ENCODE results near the gene GRIK3.

GRIK3 gene

DNA sequence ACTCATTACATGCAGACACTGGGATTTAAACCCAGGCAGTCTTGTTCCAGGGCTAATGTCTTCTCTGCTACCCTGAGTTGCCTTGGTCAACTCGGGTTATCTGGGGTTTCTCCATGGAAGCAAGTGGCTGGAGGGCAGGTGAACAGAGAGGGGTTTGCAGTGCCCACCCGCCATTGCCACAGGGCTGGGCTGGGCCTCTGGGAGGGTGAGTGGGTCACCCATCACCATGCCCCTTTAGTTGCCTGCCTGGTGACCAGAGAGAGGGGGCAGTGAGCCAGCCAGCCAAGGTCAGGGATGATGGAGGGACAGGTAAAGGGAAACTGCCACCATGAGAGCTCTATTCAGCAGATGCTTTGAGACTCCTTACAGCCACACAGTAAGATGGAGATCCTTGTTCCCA is 53.2 kb downstream of the GRIK3 start:
- no peak for DNase-seq (ENCODE audit: low read depth in 2 of 2)

DNA sequence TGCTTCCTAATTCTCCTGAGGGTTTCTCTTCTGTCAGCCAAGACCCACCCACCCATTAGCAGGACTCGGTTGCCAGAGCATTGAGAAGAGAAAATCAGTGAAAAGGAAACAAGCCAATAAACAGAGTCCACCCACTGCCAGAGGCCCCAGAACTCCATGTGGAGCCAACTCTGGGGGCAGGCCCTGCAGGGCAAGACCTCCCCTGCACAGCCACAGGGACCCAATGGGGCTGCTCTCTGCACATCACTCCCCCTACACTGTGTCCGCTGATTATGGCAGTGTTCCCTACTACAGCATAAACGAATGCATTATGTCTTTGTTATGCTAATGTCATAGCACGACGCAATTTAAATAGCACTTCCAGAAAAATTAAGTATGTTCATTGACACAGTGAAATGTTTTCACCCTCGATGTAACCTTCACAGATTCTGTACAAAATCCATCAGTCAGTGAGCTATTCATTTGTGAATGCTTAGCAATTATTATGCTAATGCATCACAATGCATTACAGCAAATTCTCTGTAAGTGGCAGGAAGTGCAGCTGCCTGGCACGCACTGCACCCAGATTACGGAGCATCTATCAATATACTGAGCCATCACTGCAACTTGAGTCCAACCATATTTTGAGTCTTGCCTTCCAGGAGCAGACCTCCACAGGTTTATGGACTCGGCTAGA is 56.4 kb downstream of the GRIK3 start:
- DNase-seq (ENCODE audit: low read depth in 2 of 2): no peak

DNA sequence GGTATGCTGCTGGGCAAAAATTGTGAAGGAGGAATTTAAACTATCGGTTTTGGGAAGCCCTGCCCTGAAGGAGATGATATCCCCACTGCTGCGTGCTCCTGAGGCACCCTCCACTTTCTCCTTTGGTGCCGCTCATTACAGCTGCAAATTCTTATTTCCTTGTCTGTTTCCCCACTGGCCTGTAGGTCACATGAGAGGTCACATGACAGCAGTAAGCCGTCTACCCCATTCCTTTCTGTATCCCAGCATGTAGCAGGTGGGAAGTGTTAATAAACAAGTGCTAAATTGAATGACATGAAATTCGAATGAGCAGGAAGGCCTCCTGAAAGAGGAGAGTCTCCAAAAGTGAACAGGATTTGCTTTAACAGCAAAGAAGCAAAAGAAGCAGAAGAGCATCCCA is 58.7 kb downstream of the GRIK3 start:
- DNase-seq (ENCODE audit: low read depth in 2 of 2): no peak

DNA sequence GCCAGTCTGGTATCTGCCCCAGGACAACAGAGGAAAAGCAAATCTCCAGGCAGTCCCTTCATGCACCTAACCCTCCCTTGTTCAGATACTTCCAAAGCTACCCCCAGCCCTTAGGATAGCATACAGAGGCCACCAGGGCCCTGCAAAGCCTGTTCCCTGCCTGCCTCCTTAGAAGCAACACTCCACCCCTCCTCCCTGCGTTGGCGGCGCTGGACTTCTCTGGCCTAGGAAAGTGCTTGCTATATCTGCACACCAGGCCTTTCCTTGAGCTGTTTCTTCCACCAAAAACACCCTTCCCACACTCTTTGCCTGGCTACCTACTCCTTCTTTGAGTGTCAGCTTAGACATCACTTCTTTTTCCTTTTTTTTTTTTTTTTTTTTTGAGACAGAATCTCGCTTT is 61.3 kb downstream of the GRIK3 start:
- no peak for DNase-seq (ENCODE audit: low read depth in 2 of 2)

DNA sequence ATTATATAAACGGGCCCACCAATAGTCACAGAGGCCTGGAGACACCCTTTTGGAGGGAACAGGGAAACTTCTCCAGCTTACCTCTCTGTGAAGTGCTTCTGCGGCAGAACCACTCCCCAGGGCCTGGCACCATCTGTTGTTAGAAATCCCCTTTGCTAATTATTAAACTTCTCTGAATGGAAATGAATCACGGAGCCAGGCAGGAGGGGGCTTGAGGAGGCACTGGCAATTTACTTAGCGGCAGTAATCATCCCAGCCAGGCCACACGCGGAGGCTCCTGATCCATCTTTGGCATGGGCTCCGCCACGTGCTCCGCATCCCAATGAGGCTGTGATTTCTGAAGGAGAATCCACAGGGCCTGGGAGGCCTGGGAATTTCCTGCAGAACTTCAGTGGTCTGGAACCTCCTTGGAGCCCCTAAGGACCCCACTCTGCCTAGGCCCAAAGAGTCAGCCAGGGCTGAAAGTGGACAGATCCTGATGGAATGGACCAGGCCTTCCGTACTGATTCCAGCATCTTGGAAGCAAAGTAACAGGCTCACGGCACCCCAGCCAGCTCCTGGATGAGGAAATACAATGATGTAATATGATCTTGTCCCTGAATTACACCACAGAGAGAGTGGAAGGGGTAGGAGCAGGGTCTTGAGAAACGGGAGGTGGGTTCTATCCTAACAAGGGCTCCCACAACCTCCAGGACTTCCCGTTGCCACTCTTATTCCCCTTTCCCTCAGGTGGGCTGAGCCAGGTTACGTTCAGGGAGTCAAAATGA is 62.3 kb downstream of the GRIK3 start:
- no peak for DNase-seq (ENCODE audit: low read depth in 2 of 2)

DNA sequence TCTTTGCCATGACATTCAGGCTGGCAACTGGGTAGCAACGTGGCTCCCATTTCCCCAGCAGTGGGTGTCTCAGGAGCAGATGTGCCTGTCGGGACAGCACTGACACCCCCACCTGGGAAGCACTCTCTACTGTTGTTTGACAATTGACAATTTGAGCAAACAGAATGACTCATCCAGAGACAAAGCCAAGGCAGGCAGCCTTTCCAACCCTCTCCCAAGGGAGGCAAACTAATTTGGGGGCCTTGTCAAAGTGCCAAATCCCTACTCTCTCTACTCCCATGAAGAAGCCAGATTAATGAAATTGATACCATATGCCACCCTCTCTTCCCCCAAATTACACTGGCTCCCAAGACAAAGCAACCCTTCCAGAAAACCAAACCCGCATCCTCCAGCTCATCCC is 65.6 kb downstream of the GRIK3 start:
- DNase-seq (ENCODE audit: low read depth in 2 of 2): no peak

DNA sequence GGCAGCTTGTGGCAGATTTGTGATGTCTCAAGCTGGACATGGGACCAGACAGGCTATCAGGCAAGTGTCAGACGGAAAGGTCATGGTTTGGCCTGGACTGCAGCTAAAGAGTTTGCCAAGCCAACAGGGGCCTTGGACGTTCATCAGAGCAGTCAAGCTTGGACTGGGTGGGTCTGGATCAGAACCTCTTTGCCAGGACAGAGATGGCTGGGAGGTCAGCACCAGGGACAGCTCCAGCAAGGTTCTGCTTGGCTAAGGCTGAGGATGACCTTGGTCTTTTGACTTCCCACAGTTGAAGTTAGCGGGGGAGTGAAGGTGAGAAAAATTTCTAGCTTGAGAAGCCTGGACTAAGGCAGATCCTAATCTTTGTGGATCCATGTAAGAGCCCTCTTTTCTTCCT is 68.1 kb downstream of the GRIK3 start:
- no peak for DNase-seq (ENCODE audit: low read depth in 2 of 2)

DNA sequence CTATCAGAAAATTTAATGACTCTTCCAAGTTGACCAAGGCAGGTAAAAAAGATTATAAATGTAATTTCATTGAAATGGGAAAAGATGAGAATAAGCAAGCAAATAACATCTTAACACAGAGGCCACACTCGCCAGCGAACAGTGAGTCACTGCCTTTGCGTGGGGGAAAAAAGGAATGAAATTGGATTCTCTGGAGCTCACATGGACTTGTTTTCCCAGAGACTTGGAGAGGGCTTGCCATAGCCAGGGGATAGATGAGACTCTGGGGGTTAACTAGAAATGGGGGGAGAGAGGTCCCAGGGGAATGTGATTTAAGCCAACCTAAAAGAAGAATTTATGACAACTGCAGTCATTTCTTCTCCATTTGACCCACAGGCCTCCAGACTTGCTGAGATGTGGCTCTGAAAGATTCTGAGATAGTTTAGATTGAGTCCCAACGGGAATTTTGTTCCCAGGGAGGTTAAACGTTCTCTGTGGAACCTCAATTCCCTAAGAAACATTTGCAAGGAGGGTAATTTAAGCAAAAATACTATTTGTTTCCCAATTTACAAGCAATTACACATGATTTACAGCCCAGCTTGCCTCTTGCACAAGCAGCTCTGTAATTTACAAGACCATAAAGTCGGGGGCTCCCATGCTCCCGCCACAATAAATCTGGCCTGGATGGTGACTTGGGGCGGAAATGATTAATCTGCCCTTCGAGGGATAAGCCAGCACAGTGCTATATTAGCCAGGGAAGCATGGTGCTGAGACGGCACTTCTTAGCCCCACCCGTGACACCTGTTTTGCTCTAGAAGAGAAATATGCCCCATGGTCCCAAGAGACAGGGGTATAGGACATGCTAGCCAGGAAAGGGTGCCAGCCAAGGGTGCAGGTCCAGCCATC is 68.8 kb downstream of the GRIK3 start:
- DNase-seq (ENCODE audit: low read depth in 2 of 2): no peak

DNA sequence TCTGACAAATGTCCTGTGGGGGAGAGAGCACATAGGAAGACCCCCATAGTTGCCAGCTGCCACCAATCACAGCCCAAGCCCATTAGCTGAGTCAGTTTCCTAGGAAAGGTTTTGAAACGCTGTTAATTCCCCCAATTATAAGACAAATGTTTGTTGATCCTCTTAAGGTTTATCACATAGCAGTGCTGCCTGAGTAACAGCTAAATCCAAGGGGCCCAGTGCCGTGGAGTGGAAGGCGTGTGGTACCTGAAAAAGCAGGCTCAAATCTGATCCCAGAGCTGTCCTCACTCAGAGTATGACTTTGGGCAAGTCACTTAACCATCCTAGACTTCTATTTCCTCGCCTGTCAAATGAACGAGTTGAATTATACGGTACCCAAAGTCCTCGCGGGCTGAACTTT is 69.5 kb downstream of the GRIK3 start:
- no peak for DNase-seq (ENCODE audit: low read depth in 2 of 2)

DNA sequence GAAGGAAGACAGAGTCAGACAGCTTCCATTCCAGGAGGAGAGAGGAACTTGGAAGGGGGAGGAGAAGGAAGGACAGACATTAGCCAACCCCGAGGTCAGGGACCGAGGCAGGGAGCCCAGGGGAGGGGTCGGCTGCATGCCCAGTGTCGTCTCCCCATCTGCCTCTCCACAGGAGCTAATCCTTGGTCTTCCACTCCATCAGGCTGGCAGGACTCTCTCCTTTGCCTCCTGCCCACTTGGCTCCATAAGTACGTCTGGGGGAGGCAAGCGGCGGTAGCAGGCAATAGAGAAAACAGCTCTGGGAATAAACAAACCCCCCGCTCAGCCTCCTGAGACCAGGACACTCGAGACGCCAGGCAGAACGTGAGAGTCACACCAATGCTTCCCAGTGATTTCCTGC is 71.3 kb downstream of the GRIK3 start:
- no peak for DNase-seq (ENCODE audit: low read depth in 2 of 2)

DNA sequence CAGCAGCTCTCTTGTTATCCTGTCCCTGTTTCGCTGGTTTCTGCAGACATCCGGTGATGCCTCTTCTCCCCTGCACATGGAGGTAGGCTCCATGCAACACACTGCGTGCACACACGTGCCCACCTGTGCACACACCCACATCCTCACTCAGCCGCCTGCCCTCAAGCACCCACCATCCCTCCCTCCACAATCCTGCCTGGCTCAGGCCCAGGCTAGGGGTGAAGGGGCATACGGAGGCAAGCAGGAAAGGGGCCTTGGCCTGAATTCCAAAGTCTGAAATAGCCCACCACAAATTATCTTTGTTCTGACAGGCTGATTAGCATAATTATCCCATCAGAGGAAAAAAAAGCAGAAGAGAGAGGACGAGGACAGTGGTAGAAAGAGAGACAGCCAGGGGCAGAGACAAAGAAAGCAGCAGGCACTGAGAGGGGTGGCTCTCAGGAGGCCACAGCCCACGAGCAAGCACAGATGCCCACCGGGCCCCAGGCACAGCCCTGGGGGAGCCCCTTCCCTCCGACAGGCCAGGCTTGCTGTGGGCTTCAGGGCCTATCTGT is 73.2 kb downstream of the GRIK3 start:
- DNase-seq (ENCODE audit: low read depth in 2 of 2): no peak

DNA sequence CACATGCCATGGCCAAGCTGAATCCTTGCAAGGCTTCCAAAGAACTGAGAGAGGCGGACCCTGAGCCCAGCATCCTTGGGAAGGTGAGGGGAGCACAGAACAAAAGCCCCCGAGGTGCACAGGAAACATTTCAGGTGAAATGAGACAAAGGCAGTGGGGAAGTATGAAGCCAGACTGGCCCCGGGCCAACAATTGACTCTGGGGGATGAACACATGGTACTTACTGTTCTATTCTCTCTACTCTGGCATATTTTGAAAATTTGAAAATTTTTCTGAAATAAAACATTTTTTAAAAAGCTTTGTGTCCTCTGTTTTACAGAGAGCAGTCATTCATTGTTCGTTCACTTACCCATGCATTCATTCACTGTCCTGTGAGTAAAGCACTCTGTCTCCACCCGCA is 77.7 kb downstream of the GRIK3 start:
- no peak for DNase-seq (ENCODE audit: low read depth in 2 of 2)

DNA sequence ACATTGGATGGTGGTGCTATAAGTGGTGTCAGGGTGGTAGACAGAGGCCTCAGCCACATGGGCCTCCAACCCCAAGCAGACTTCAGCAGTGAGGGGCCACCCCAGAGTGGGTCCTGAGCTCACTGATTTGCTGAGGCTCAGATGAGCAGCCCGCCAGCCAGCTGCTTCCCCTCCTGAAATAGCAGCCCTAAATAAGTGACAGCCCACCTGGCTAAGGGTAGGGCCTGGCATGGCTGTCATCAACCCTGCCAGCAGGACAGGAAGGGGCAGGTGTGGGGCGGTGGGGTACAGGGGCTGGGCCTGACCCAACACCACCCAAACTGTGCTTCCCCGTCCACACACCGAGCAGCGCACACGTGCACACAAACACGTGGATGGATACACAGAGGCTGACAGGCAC is 79.3 kb downstream of the GRIK3 start:
- DNase-seq (ENCODE audit: low read depth in 2 of 2): no peak

DNA sequence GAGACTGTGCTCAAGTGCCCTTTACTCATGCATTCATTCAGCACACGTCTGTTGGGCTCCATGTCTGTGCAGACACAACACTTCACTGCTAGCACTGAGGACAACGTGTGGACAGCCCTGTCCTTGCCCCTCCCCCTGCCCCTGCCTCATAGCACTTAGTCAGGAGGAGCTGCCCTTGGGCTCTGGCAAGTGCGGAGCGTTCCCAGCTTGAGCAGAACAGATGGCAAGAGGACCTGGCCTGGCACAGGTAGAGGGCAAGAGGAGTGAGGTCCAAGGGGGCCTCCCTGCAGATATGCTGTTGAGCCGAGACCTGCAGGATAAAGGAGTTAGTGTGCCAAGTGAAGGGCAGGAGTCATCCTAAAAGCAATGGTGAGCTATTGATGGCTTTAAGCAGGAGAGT is 81.3 kb downstream of the GRIK3 start:
- no peak for DNase-seq (ENCODE audit: low read depth in 2 of 2)

DNA sequence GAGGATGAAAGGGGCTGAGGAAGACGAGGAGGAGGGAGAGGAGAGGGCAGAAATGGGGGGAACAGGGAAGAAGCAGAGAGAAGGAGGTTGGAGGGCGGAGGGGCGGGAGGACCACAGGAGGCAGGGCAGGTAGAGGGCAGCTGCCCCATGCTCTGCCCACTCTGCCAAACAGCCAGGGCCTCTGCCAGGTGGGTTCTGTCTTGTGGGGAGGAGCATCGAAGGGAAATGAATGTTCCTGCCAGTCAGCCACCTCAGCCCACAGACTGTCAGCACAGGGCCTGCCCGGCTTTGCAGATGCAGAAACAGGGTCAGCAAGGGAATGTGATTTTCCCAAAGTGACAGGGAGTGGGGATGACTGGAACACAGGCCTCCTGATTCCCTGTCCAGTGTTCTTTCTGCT is 82.6 kb downstream of the GRIK3 start:
- no peak for DNase-seq (ENCODE audit: low read depth in 2 of 2)

DNA sequence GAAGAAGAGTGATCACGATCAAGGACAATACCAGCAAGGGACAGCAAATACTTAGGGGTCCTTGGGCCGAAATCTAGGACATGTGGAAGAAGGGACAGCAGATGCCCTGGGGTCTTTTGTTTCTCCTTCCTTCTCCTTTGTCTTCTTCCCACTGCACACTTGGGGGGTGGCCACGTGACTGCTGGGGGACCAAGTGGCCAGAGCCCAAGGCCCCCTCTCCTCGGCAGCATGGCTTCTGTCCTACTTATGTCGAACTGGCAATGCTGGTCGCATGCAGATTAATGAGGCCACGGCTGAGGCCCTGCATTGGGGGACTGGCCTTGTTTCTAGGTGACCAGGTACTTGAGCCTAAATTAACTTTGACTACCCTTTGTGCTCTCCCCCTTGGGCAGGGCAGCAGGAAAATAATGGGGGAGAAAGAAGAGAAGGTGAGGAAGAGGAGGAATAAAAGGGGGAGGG is 83.0 kb downstream of the GRIK3 start:
- DNase-seq (ENCODE audit: low read depth in 2 of 2): no peak

DNA sequence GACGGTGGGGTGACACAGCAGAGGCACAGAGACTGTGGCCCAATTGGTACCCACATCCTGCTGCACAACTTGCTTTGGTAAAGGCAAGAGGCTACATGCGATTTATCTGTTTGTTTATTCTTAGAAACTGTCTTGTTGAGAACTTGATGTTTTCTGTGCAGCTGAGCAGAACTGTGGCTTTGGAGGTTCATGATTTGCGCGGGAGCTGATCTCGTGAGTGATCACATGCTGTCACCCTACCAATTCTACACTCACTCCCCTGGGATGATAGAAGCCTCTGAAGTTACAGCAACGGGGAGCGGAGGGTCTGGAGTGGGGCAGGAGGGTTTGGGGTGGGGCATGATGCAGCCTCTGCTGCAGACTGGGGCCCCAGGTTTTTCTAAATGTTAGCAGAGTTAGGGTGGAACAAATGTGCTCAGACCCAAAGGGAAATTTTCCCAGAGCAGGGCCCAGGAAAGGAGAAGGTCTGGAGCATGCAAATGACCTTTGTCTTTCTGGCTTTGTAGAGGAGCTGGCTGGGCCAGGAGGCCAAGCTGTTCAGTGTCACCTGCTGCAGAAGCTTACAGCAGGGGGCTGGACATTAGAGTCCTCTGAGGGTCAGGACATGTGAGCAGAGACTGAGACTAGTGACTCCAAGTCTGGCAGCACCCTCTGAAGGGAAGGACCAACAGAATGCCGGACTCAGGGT is 83.6 kb downstream of the GRIK3 start:
- no peak for DNase-seq (ENCODE audit: low read depth in 2 of 2)

DNA sequence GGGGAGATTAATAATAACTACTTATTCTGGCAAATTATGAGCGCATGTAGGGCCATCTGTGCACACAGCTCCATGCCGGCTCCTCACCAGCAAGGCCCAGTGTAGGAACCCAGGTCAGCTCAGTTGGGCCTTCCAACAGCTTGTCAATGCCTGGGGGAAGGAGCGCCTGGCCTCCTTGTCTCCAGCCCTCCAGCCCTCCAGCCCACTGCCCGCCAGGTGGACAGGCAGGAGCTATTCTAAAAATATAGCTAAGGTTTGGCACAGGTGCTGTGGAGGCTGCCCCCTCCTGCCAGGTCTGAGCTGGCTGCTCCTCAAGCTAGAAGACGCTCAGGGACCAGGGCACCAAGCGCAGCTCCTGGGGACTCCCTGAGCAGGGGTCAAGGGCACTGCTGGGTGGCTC is 85.7 kb downstream of the GRIK3 start:
- DNase-seq (ENCODE audit: low read depth in 2 of 2): no peak

DNA sequence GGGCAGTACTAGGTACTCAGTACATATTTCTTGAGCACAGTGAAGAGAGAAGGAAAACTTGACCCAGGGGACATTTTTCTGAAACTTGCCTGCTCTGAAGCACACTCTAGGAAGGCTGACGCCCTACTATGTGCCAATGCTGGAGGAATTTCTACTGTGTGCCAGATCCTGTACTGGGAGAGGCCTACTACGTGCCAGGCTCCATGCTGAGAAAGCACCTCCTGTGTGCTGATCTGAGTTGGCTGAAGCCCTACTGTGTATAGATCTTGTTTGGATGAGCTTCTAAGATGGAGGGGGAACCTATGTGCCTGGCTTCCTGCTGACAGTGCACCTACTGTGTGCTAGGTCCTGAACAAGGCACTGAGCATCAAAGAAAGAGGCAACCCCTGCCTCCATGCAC is 86.2 kb downstream of the GRIK3 start:
- no peak for DNase-seq (ENCODE audit: low read depth in 2 of 2)

DNA sequence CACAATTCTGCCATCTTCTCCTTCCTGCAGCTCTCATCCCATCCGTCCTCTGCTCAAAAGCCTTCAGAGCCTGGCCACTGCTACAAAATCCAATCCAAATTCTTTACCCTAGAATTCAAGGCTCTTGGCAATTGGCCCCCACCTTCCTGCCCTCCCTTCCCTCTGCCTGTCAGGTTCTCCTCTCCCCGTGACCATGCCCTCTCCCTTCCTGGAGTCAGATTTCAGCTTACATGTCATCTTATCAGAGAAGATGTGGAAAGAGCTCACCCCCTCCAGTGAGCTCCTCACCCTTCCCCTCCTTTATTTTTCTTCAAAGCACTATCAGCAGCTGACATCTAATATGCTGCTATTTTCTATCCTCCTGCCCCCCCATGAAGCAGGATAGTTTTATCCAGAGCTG is 86.9 kb downstream of the GRIK3 start:
- DNase-seq (ENCODE audit: low read depth in 2 of 2): no peak

DNA sequence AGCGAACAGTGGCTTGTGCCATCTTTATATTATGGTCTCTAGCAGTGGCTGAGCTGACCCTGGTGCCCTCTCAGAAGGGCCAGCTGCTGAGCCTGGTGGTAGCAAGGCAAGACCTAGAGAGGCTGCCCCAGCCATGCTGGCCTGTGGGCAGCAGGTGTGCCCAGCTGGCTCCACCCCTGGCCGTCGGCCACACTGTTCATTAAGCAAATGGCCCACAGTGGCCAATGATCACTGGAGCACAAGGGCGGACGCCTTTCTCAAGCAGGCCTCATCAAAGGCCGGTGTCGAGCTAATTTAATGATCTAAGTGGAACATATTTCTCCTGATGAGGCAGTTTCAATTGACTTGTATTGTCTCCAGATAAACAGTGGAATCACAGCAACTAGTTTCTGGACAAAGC is 89.4 kb downstream of the GRIK3 start:
- no peak for DNase-seq (ENCODE audit: low read depth in 2 of 2)

DNA sequence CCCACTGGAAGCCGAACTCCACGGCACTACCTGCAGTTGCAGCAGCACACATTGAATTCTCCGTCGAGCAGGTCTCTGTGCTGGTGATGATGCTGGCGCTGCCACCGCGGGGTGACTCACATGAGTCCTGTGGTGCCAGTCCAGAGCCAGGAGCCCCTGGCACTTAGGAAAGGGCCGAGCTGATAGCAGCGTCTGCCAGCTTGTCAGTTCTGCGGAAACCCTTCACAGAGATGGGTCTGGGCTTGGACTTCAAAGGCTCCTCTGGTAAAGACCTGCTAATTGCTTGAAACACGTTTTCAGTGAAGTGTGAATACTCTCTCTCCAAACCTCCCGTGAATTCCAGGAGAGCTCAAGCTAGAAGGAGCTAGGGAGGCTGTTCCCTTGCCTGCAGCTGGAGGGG is 92.2 kb downstream of the GRIK3 start:
- no peak for DNase-seq (ENCODE audit: low read depth in 2 of 2)
